HepG2 (cell line): ENCODE results near the gene CARMIL1. TPM values are rescaled to one million over a fixed set of nuclear protein-coding genes. Genes with fewer than 3 reads are reported as not detected.

ENCODE experiments used
- FOXP1 ChIP-seq, 2 experiments: fragments of 450-650 bp in 1 of 2; IDR thresholded peaks; 2 replicates each; pipeline ENCODE4 v1.6.1; 2017 to 2018; ENCODE audit warnings: antibody characterized with exemption in 1 of 2
- HCFC1 ChIP-seq: fragments of 150-350 bp; IDR thresholded peaks from 2 replicates; pipeline ENCODE4 v1.6.1; 2014; ENCODE audit warnings: low read depth, low read length
- HNRNPH1 ChIP-seq: fragments of 200-400 bp; formaldehyde crosslinking; optimal IDR thresholded peaks from 2 replicates; pipeline ENCODE3; 2017; ENCODE audit warnings: mild to moderate bottlenecking, low read depth, low read length
- HNRNPL ChIP-seq: fragments of 200-400 bp; formaldehyde crosslinking; IDR thresholded peaks from 2 replicates; pipeline ENCODE4 v1.6.1; 2017; ENCODE audit warnings: mild to moderate bottlenecking, low read depth, low read length
- IRF1 ChIP-seq: sonication (generic); formaldehyde crosslinking; IDR thresholded peaks from 2 replicates; pipeline ENCODE4 v1.4.0; 2020; ENCODE audit warnings: low read depth, mild to moderate bottlenecking, missing genetic modification reagents
- NCOA1 ChIP-seq: sonication (generic); formaldehyde crosslinking; IDR thresholded peaks from 2 replicates; pipeline ENCODE4 v1.9.0; 2021; ENCODE audit warnings: missing genetic modification reagents
- NR2F2 ChIP-seq: IDR thresholded peaks from 2 replicates; pipeline ENCODE4 v1.6.1; 2012; ENCODE audit warnings: low read depth, inconsistent platforms, borderline replicate concordance
- POGZ ChIP-seq: sonication (generic); formaldehyde crosslinking; IDR thresholded peaks from 2 replicates; pipeline ENCODE4 v1.4.0; 2020; ENCODE audit warnings: mild to moderate bottlenecking, missing genetic modification reagents
- TOPORS ChIP-seq: sonication (generic); formaldehyde crosslinking; IDR thresholded peaks from 2 replicates; pipeline ENCODE4 v1.8.0; 2023; ENCODE audit warnings: mild to moderate bottlenecking, missing genetic modification reagents
- UBTF ChIP-seq: sonication (generic); formaldehyde crosslinking; IDR thresholded peaks from 2 replicates; pipeline ENCODE4 v1.4.0; 2020; ENCODE audit warnings: mild to moderate bottlenecking, missing genetic modification reagents
- ZBTB46 ChIP-seq: sonication (generic); formaldehyde crosslinking; IDR thresholded peaks from 2 replicates; pipeline ENCODE4 v1.4.0; 2020; ENCODE audit warnings: mild to moderate bottlenecking, missing genetic modification reagents, borderline replicate concordance
- ZFX ChIP-seq: sonication (generic); formaldehyde crosslinking; IDR thresholded peaks from 2 replicates; pipeline ENCODE4 v1.4.0; 2020; ENCODE audit warnings: mild to moderate bottlenecking, low read depth, missing genetic modification reagents, moderate library complexity
- ZNF17 ChIP-seq: sonication (generic); formaldehyde crosslinking; IDR thresholded peaks from 2 replicates; pipeline ENCODE4 v1.5.0; 2020; ENCODE audit warnings: mild to moderate bottlenecking, missing genetic modification reagents
- ZNF407 ChIP-seq: sonication (generic); formaldehyde crosslinking; IDR thresholded peaks from one replicate; pipeline ENCODE4 v1.5.1; 2020; ENCODE audit warnings: mild to moderate bottlenecking, missing genetic modification reagents; ENCODE audit errors: not compliant biosample characterization
- ZNF891 ChIP-seq: sonication (generic); formaldehyde crosslinking; IDR thresholded peaks from 2 replicates; pipeline ENCODE4 v1.5.0; 2020; ENCODE audit warnings: mild to moderate bottlenecking, missing genetic modification reagents
- ZSCAN21 ChIP-seq: sonication (generic); formaldehyde crosslinking; IDR thresholded peaks from 2 replicates; pipeline ENCODE4 v1.8.0; 2022; ENCODE audit warnings: mild to moderate bottlenecking, missing genetic modification reagents, moderate library complexity, borderline replicate concordance
- polyA plus RNA-seq, 8 experiments: library from polyadenylated mRNA; depleted of rRNA in 3 of 8; stranded (reverse) in 7 of 8; unstranded in 1 of 8; fragments of >200 nt; fragmentation: Illumina TruSeq in 4 of 8; extraction: Trizol in 4 of 8; gene quantifications; 2 replicates each; pipeline versions ENCODE4 v1.2.1 to v1.2.3, GENCODE V29; 2011 to 2016; ENCODE audit warnings: low read depth in 4 of 8, missing spikeins in 1 of 8, mixed read lengths in 1 of 8; ENCODE audit not compliant: insufficient read depth in 1 of 8
- total RNA-seq, 5 experiments: library from RNA; depleted of rRNA; stranded (reverse); fragments of >200 nt; fragmentation: Illumina TruSeq; extraction: Trizol; gene quantifications; 2 replicates each; pipeline ENCODE4 v1.2.3, GENCODE V29; 2016; ENCODE audit warnings: low read depth in 1 of 5

The CARMIL1 gene
- total and polyA plus RNA-seq, 2 of the 13 experiments (the other 11 are each of a cell fraction or from before 2014, with no cell fraction given): 1.8 to 2.6 TPM

- TF ChIP-seq ZNF407 (CRISPR knock-in tag): no peak
- no peak for TF ChIP-seq HCFC1
- 0 out of 2 replicates have a peak, but pooled peaks have one; percentile 26 for TF ChIP-seq TOPORS (CRISPR knock-in tag)
- TF ChIP-seq ZFX (CRISPR knock-in tag): peak; percentile 30
- no peak for TF ChIP-seq IRF1 (CRISPR knock-in tag)
- TF ChIP-seq ZNF891 (CRISPR knock-in tag): no peak
- no peak for TF ChIP-seq HNRNPL
- no peak for TF ChIP-seq NCOA1 (CRISPR knock-in tag)
- no peak for TF ChIP-seq UBTF (CRISPR knock-in tag)
- TF ChIP-seq NR2F2: no peak
- no peak for TF ChIP-seq ZSCAN21 (CRISPR knock-in tag)
- TF ChIP-seq POGZ (CRISPR knock-in tag): peak; percentile 53; the same call in 1 of the 2 replicates
- TF ChIP-seq HNRNPH1: no peak
- no peak for TF ChIP-seq FOXP1 (IDR thresholded peaks at IDR 0.05)
- no peak for TF ChIP-seq FOXP1 (CRISPR knock-in tag; IDR thresholded peaks at IDR 0.05)
- TF ChIP-seq ZBTB46 (CRISPR knock-in tag): no peak
- TF ChIP-seq ZNF17 (CRISPR knock-in tag): no peak
These were observed 358.8 kb downstream of the CARMIL1 start (continued) for GRCh38 chr6:25637960-25638434.
